D721Med (cell line): ENCODE data around the gene DDX10.

Source experiments
- DNase-seq: peaks from one replicate; pipeline ENCODE4 v3.0.0; 2011; ENCODE audit warnings: low spot score; ENCODE audit not compliant: insufficient read length
- FAIRE-seq: peaks from 2 replicates; lab custom pipeline; 2011; peaks lifted over from hg19 to GRCh38; lab: Jason Lieb, UNC
- TF ChIP-seq, protein P1 (sequence below): IDR thresholded peaks from 2 replicates; pipeline ENCODE4 v1.5.1; 2012; ENCODE audit warnings: mild to moderate bottlenecking, control low read depth; ENCODE audit not compliant: insufficient read depth; ENCODE audit errors: missing control alignments

Gene DDX10

GRCh38 chr11:108624196-108624925, 40.5 kb upstream of the DDX10 start:
- FAIRE-seq = no peak
- TF ChIP-seq, protein P1, sequence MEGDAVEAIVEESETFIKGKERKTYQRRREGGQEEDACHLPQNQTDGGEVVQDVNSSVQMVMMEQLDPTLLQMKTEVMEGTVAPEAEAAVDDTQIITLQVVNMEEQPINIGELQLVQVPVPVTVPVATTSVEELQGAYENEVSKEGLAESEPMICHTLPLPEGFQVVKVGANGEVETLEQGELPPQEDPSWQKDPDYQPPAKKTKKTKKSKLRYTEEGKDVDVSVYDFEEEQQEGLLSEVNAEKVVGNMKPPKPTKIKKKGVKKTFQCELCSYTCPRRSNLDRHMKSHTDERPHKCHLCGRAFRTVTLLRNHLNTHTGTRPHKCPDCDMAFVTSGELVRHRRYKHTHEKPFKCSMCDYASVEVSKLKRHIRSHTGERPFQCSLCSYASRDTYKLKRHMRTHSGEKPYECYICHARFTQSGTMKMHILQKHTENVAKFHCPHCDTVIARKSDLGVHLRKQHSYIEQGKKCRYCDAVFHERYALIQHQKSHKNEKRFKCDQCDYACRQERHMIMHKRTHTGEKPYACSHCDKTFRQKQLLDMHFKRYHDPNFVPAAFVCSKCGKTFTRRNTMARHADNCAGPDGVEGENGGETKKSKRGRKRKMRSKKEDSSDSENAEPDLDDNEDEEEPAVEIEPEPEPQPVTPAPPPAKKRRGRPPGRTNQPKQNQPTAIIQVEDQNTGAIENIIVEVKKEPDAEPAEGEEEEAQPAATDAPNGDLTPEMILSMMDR = no peak
- DNase-seq = no peak

- FAIRE-seq (no peak), DNase-seq (no peak)
- TF ChIP-seq, protein P1 = no peak
Observed at GRCh38 chr11:108628326-108628725, 36.5 kb upstream of the DDX10 start.

DNA sequence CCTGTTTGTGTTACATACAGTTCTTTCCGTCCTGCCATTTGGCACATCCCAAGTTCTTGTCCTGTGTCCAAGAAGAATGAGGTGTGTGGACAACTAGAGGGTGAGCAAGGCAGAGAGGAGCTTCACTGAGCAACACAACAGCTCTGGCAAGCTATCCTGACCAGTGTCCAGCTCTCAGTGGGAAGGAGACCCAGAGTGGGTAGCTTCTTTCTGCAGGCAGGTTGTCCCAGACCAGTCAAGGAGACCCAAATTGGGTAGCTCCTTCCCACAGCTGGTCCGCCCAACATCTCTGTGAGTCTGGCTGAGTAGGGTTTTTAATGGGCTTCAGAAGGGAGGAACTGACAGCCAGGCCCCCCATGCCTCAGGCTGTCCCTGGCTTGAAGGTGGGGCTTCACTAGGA, 36.1 kb upstream of the DDX10 start:
- FAIRE-seq (no peak), DNase-seq (no peak)
- TF ChIP-seq, protein P1 = no peak

- FAIRE-seq = no peak
- TF ChIP-seq, protein P1 = no peak
- no peak for DNase-seq
Observed at GRCh38 chr11:108629274-108629673, 35.6 kb upstream of the DDX10 start.

GRCh38 chr11:108632041-108632704, 32.7 kb upstream of the DDX10 start:
- TF ChIP-seq, protein P1 = no peak
- DNase-seq = no peak
- FAIRE-seq = no peak

DNA sequence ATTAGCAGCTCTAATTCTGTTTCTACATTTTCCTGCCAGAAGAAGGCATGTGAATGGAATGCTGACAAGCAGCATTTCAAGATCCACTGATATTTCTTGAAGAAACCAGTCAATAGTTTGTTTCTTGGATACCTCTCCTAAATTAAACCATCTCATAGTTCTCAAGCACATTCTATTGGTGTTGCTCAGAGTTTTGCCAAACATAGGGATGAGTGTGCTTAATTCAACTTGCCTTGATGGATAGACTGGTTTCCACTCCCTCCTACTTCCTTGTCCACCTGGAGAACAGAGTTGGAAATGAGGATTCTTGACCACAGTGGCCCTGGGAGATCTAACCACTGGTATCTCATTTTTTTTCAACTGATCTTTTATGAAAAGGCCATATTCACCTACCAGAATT, 29.8 kb upstream of the DDX10 start:
- FAIRE-seq (no peak), DNase-seq (no peak)

More for the DNA sequence above, 29.8 kb upstream of the DDX10 start:
- TF ChIP-seq, protein P1 = no peak
